OCI-LY3 (cell line): ENCODE results near the gene GEMIN5.

Source experiments
- EZH2phosphoT487 ChIP-seq: fragments of 200-600 bp; shearing (Covaris generic); IDR thresholded peaks from 2 replicates; pipeline ENCODE4 v1.6.1; 2018; ENCODE audit warnings: antibody characterized with exemption, mixed run types, low read depth
- TF ChIP-seq, protein P1 (sequence below): fragments of 200-600, 300-600 bp; sonication (generic); IDR thresholded peaks from 2 replicates; pipeline ENCODE4 v1.5.1; 2014; ENCODE audit warnings: antibody characterized with exemption, low read length, low read depth

GRCh38 chr5:154901276-154901675, 36.7 kb downstream of the GEMIN5 start:
- TF ChIP-seq, protein P1, sequence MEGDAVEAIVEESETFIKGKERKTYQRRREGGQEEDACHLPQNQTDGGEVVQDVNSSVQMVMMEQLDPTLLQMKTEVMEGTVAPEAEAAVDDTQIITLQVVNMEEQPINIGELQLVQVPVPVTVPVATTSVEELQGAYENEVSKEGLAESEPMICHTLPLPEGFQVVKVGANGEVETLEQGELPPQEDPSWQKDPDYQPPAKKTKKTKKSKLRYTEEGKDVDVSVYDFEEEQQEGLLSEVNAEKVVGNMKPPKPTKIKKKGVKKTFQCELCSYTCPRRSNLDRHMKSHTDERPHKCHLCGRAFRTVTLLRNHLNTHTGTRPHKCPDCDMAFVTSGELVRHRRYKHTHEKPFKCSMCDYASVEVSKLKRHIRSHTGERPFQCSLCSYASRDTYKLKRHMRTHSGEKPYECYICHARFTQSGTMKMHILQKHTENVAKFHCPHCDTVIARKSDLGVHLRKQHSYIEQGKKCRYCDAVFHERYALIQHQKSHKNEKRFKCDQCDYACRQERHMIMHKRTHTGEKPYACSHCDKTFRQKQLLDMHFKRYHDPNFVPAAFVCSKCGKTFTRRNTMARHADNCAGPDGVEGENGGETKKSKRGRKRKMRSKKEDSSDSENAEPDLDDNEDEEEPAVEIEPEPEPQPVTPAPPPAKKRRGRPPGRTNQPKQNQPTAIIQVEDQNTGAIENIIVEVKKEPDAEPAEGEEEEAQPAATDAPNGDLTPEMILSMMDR = no peak
- TF ChIP-seq EZH2phosphoT487 = no peak
